Kidney capillary endothelial cell (primary cell): ENCODE measurements around the gene RERG.
"Not testable (repeated sequence)": the region's sequence is repeated elsewhere in the genome, so short reads cannot be mapped to it uniquely, and the experiment has no call there.

ENCODE experiments used
- DNase-seq: peaks from one replicate; pipeline ENCODE4 v3.0.0-alpha.2; 2018; ENCODE audit warnings: low spot score

Gene RERG

GRCh38 chr12:15220915-15221885, at the start of gene RERG:
Gene RERG, minus strand, starts transcription at chr12:15221417. Its CDS starts 3,928 bp downstream, at chr12:15217489.
- peak; percentile 78 for DNase-seq

GRCh38 chr12:15270591-15270990, 49.4 kb upstream of the RERG start:
- no peak for DNase-seq

GRCh38 chr12:15268927-15269552, 47.8 kb upstream of the RERG start:
- peak; percentile 56 for DNase-seq

- no peak for DNase-seq
Observed at GRCh38 chr12:15268309-15268708, 47.1 kb upstream of the RERG start.

GRCh38 chr12:15265875-15266274, 44.7 kb upstream of the RERG start:
- no peak for DNase-seq

- DNase-seq = no peak
Observed at GRCh38 chr12:15256761-15257160, 35.5 kb upstream of the RERG start.

GRCh38 chr12:15253990-15254389, 32.8 kb upstream of the RERG start:
- DNase-seq = no peak

- no peak for DNase-seq
Observed at GRCh38 chr12:15244926-15245325, 23.7 kb upstream of the RERG start.

- DNase-seq = no peak
Observed at GRCh38 chr12:15244341-15244740, 23.1 kb upstream of the RERG start.

- no peak for DNase-seq
Observed at GRCh38 chr12:15243102-15243501, 21.9 kb upstream of the RERG start.

GRCh38 chr12:15240898-15241297, 19.7 kb upstream of the RERG start:
- DNase-seq = no peak

GRCh38 chr12:15234508-15234907, 13.3 kb upstream of the RERG start:
- no peak for DNase-seq

- DNase-seq = no peak
Observed at GRCh38 chr12:15234011-15234410, 12.8 kb upstream of the RERG start.

GRCh38 chr12:15232959-15233358, 11.7 kb upstream of the RERG start:
- DNase-seq = no peak

- DNase-seq = no peak
Observed at GRCh38 chr12:15231493-15231892, 10.3 kb upstream of the RERG start.

- no peak for DNase-seq
Observed at GRCh38 chr12:15230751-15231150, 9.5 kb upstream of the RERG start.

GRCh38 chr12:15230137-15230536, 8.9 kb upstream of the RERG start:
- no peak for DNase-seq

GRCh38 chr12:15227004-15227679, 5.9 kb upstream of the RERG start:
- peak; percentile 40 for DNase-seq

- not testable (repeated sequence) for DNase-seq
Observed at GRCh38 chr12:15225863-15226218, 4.6 kb upstream of the RERG start.

GRCh38 chr12:15225136-15225862, 4.1 kb upstream of the RERG start:
- DNase-seq = no peak

- no peak for DNase-seq
Observed at GRCh38 chr12:15222219-15222618, 1.0 kb upstream of the RERG start.

GRCh38 chr12:15220451-15220850, 766 bp downstream of the RERG start:
- DNase-seq = no peak
